GM10847 (cell line): ENCODE data around the gene HEBP1.

Source experiments
- POLR2A ChIP-seq: IDR thresholded peaks from 2 replicates; pipeline ENCODE4 v1.6.1; 2011; ENCODE audit not compliant: insufficient read length; ENCODE audit errors: extremely low read depth

Gene HEBP1

GRCh38 chr12:12927211-12928079, 72.6 kb downstream of the HEBP1 start:
- TF ChIP-seq POLR2A = no peak

GRCh38 chr12:12926571-12927071, 73.4 kb downstream of the HEBP1 start:
- no peak for TF ChIP-seq POLR2A

- no peak for TF ChIP-seq POLR2A
Observed at GRCh38 chr12:12925388-12925787, 74.7 kb downstream of the HEBP1 start.
